Activated T-cell treated with anti-CD3 and anti-CD28 coated beads for 24 hours (primary cell): ENCODE measurements around the gene RBMS3.
"Not testable (repeated sequence)": the region's sequence is repeated elsewhere in the genome, so short reads cannot be mapped to it uniquely, and the experiment has no call there.

Experiments used
- DNase-seq: peaks from one replicate; pipeline ENCODE4 v3.0.0-alpha.2; 2020; ENCODE audit warnings: low read depth

The RBMS3 gene

GRCh38 chr3:29312395-29312794 lies 31.5 kb downstream of the RBMS3 start:
- DNase-seq, result no peak

GRCh38 chr3:29312960-29313452 lies 32.1 kb downstream of the RBMS3 start:
- no peak for DNase-seq

DNA sequence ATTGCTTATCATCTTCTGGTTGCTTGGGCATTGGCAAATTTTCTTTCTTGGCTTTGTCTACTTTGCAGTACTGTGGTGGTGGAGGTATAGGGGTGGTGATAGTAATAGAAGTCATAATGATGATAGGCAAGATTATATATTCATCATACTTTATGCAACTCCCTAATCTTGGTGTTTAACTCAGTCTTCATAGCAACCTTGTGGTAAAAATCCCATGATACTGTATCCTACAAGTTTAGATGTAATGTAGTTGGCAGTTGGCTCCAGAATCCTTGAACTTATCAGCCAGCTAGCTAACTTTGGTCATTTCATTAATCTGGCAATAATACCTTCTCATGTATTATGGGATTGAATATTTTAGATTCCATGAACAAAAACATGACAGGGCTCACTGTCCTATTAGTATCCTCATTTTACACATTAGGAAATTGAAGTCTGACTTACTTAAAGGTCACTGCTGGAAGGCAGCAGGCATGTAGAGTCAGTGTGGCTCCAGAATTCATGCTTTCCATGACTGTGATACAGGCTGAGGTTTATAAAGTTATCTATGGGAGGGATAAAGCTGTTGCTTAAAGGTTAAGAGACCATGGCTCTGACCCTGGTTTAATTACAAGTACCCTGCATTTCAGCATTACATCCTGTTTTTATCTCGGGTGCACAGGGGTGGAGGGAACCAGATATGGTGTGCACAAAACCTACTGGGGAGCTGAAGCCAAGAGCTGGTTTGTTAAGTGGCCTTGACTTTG lies 33.3 kb downstream of the RBMS3 start:
- no peak for DNase-seq

DNA sequence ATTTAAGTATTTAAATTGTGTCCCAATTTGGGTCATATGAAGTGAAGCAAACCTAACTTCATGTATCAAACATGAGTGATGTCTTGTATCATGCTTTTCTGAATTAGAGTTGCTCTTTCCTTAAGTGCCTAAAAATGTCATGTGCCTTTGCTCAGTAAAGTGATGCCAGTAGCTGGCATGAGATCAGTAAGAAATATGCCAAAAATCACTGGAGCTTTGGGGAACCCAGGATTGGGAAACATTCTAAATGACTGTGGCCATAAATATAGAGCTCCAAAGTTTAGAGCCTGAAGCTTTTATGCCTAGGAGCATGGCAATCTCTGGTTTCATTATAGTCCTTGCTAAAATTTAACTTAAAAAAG lies 33.8 kb downstream of the RBMS3 start:
- DNase-seq, result no peak

DNA sequence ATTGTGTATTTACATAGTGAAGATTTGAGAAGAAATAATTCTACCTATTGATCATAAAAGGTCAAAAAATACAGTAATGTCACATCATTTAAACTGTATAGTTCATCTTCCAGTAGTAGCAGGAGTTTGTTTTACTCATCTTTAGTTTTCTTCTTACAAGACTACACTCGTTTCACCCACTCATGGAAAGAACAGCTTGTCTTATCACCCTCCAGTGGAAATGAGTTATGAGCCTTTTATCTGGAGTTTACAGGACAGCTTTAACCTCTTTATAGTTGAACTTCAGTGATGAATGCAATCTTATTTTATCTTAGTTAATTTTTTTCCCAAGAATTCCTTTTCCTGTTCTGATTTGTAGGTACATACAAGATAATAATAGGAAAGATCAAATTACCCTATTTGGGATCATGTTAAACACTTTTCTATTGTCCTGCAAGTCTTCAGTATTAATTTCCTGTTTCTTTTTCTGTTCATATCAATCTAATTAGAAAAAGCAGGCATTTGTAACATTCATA lies 36.8 kb downstream of the RBMS3 start:
- no peak for DNase-seq

GRCh38 chr3:29318251-29318650 lies 37.4 kb downstream of the RBMS3 start:
- DNase-seq, result no peak

- DNase-seq, result no peak
Observed at GRCh38 chr3:29319262-29319661, 38.4 kb downstream of the RBMS3 start.

- DNase-seq, result no peak
Observed at GRCh38 chr3:29319798-29320197, 38.9 kb downstream of the RBMS3 start.

DNA sequence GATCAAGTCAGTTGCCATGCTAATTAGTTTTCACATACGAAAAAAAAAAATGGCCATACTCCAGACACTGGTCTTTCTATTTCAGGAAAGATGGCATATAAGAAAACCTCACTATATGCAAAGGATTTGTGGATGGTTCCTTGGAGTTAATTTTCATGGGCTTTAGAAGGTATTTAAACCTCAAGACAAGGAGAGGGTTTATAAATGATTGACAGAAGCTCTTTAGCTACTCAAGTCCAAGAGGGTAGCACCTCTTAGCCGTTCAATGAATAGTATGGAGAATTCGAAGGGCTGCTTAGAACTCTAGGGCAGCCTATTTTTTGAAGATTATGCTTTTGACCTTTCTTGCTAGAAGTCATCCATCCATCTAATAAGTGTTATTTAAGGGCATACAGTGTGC lies 41.7 kb downstream of the RBMS3 start:
- no peak for DNase-seq

GRCh38 chr3:29324180-29324651 lies 43.3 kb downstream of the RBMS3 start:
- no peak for DNase-seq

DNA sequence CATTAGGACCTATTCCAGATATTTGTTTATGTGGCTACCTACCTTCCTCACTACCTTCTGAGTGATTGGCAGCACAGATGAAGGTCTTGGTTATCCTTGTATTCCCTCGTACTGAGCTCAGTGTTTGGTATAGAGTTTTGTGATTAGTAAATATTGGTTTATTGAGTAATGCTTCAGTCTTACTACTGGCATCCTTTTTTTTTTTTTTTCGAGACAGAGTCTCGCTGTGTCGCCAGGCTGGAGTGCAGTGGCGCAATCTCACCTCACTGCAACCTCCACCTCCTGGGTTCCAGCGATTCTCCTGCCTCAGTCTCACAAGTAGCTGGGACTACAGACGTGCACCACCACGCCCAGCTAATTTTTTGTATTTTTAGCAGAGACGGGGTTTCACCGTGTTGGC lies 45.7 kb downstream of the RBMS3 start:
- DNase-seq, result not testable (repeated sequence)

GRCh38 chr3:29329986-29330890 lies 49.4 kb downstream of the RBMS3 start:
- DNase-seq, result no peak

GRCh38 chr3:29331035-29331434 lies 50.2 kb downstream of the RBMS3 start:
- no peak for DNase-seq

- DNase-seq, result no peak
Observed at GRCh38 chr3:29331456-29332194, 50.8 kb downstream of the RBMS3 start.

DNA sequence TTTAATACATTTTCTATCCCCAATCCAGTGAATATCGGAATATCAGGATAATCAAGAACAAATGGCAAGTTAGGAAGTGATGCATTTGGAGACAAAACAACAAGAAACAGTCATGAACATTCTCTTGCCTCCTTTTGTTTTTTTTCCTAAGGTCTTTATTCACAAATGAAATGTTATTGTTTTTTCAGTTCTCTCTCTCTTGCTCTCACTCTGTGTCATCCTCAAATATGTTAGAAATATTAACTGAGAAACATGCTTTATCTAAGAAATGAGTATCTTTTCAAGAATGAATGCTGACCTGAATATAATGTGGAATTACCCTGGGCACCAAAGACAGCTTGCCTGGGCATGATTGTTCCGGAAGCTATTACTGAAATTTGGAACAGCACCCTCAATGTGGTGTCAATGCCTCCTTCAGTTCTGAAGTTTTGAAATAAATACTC lies 51.3 kb downstream of the RBMS3 start:
- DNase-seq, result no peak

DNA sequence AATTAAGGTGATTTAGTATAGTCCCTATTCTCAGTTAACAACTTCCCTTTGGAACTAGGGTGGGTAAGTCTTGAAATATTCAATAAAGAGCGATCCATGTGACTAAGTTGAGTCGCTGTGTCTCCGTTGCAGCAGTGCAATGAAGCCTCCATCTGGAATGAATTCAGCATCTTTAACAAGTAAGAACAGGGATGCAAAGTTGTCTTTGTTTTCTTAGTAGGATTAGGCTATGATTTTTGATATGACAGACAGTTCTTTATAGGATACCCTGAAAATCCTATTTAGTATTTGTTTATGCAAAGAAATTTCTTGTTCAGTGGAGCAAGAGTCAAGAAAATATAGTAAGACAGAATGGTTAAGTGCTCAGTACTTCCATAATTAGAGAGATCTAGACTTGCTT lies 52.7 kb downstream of the RBMS3 start:
- DNase-seq, result no peak

DNA sequence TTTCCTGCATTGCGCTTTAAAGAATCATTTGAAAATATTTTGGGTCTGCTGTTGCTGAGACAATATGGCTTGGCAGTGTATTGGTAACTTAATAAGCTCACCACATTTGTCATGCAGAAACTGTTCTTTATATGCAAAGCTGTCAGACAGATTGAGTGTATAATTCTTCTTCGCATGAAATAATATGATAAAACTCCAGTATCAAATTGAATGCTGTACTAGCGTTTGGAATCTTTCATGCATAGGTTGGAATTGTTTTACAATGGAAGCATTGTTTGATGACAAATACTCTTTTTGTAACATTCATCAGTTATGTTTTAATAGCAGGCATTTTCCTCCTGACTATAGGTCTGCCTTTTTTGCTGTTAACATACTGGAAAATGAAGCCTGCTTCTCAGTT lies 53.8 kb downstream of the RBMS3 start:
- no peak for DNase-seq

DNA sequence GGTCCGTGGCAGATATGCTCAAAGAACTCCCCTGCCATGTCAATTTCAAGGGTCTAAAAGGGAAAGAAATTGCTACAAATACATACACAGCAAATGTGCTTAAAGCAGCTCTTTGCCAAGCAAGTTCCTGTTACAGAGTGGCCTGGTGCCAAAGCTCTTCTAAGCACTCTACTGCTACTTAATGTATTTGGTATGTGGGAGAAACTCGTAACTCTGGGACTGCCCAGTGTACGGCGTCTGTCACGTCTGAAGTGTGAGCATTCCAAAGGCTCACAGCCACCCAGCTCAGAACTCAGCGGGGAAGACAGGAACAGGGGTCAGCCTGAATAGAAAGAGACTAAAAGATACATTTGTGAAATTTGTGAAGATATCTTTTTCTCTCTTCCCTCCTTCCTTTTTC lies 54.6 kb downstream of the RBMS3 start:
- no peak for DNase-seq

DNA sequence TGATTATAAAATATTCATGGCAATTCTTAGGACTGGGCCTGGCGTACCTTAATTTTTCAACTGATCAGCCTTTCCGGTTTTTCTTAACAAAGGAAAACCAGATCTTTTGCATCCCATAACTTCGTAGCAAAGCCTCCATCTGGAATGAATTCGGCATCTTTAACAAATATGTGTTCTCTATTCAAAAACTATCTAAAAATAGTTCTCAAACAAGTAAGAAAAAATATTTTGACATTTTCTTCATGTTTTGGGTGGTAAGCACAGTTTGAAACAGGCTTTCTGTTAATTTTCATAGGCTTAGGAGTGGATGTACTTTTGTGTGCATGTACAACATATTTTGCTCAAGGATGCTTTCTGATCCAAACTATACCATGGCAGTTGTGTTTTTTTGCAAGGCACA lies 55.1 kb downstream of the RBMS3 start:
- no peak for DNase-seq

- DNase-seq, result no peak
Observed at GRCh38 chr3:29337565-29337964, 56.7 kb downstream of the RBMS3 start.

DNA sequence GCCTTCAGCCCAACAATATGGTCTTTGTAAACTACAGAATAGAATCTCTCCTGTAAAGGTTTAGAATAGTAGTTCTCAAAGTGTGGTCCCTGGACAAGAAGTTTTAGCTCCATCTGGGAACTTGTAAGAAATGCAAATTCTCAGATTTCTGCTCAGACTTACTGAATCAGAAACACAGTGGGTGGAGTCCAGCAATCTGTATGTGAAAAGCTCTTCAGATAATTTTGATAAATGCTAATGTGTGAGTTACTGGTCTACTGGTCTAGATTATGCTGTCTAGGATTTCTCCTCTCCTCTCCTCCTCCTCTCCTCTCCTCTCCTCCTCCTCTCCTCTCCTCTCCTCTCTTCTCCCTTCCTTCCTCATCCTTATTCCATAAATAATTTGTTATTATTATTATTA lies 57.5 kb downstream of the RBMS3 start:
- DNase-seq, result no peak
